HepG2 (cell line): ENCODE data around the gene ZNF587B. TPM values are rescaled to one million over a fixed set of nuclear protein-coding genes. Genes with fewer than 3 reads are reported as not detected.

Experiments used
- ERF ChIP-seq: IDR thresholded peaks from 2 replicates; pipeline ENCODE4 v1.6.1; 2018; ENCODE audit warnings: missing biosample characterization, missing genetic modification reagents
- GTF3A ChIP-seq: sonication (generic); formaldehyde crosslinking; conservative IDR thresholded peaks from 2 replicates; pipeline ENCODE4 v1.4.0; 2020; ENCODE audit warnings: mild to moderate bottlenecking, missing genetic modification reagents
- HNRNPH1 ChIP-seq: fragments of 200-400 bp; formaldehyde crosslinking; optimal IDR thresholded peaks from 2 replicates; pipeline ENCODE3; 2017; ENCODE audit warnings: mild to moderate bottlenecking, low read depth, low read length
- KLF6 ChIP-seq: IDR thresholded peaks from 2 replicates; pipeline ENCODE4 v1.8.0; 2016; ENCODE audit warnings: missing biosample characterization, missing genetic modification reagents
- SIN3A ChIP-seq: IDR thresholded peaks from 2 replicates; pipeline ENCODE4 v1.6.1; 2011; ENCODE audit warnings: low read depth, mild to moderate bottlenecking, control low read depth, low read length, borderline replicate concordance
- SOX6 ChIP-seq, 2 experiments: fragments of 450-650 bp in 1 of 2; sonication (generic) in 1 of 2; formaldehyde crosslinking in 1 of 2; IDR thresholded peaks; 2 replicates each; pipeline versions ENCODE4 v1.4.0 to v1.6.1; 2017 to 2020; ENCODE audit warnings: antibody characterized with exemption in 1 of 2, mild to moderate bottlenecking in 1 of 2, missing genetic modification reagents in 1 of 2
- ZNF335 ChIP-seq: sonication (generic); formaldehyde crosslinking; IDR thresholded peaks from 2 replicates; pipeline ENCODE4 v1.4.0; 2020; ENCODE audit warnings: missing genetic modification reagents
- ZSCAN31 ChIP-seq: sonication (generic); formaldehyde crosslinking; IDR thresholded peaks from 2 replicates; pipeline ENCODE4 v1.5.0; 2020; ENCODE audit warnings: low read depth, mild to moderate bottlenecking, missing genetic modification reagents
- polyA plus RNA-seq, 8 experiments: library from polyadenylated mRNA; depleted of rRNA in 3 of 8; stranded (reverse) in 7 of 8; unstranded in 1 of 8; fragments of >200 nt; fragmentation: Illumina TruSeq in 4 of 8; extraction: Trizol in 4 of 8; gene quantifications; 2 replicates each; pipeline versions ENCODE4 v1.2.1 to v1.2.3, GENCODE V29; 2011 to 2016; ENCODE audit warnings: low read depth in 4 of 8, missing spikeins in 1 of 8, mixed read lengths in 1 of 8; ENCODE audit not compliant: insufficient read depth in 1 of 8
- total RNA-seq, 5 experiments: library from RNA; depleted of rRNA; stranded (reverse); fragments of >200 nt; fragmentation: Illumina TruSeq; extraction: Trizol; gene quantifications; 2 replicates each; pipeline ENCODE4 v1.2.3, GENCODE V29; 2016; ENCODE audit warnings: low read depth in 1 of 5
- TF ChIP-seq, protein P1 (sequence below): sonication (generic); formaldehyde crosslinking; IDR thresholded peaks from 2 replicates; pipeline ENCODE4 v1.5.0; 2020; ENCODE audit warnings: mild to moderate bottlenecking, missing genetic modification reagents
- TF ChIP-seq, protein P2 (sequence below): sonication (generic); formaldehyde crosslinking; IDR thresholded peaks from 2 replicates; pipeline ENCODE4 v1.4.0; 2020; ENCODE audit warnings: missing genetic modification reagents, mild to moderate bottlenecking, borderline replicate concordance
- TF ChIP-seq, protein P3 (sequence below): sonication (generic); formaldehyde crosslinking; IDR thresholded peaks from 2 replicates; pipeline ENCODE4 v1.4.0; 2020; ENCODE audit warnings: missing genetic modification reagents
- TF ChIP-seq, protein P4 (sequence below): sonication (generic); formaldehyde crosslinking; IDR thresholded peaks from 2 replicates; pipeline ENCODE4 v1.8.1; 2023; ENCODE audit warnings: mild to moderate bottlenecking, inconsistent platforms, moderate library complexity, missing genetic modification reagents, borderline replicate concordance
- TF ChIP-seq, protein P5 (sequence below): sonication (generic); formaldehyde crosslinking; conservative IDR thresholded peaks from 2 replicates; pipeline ENCODE4 v1.8.0; 2022; ENCODE audit warnings: mild to moderate bottlenecking, moderate library complexity, missing genetic modification reagents
- TF ChIP-seq, protein P6 (sequence below): sonication (generic); formaldehyde crosslinking; IDR thresholded peaks from 2 replicates; pipeline ENCODE4 v1.4.0; 2020; ENCODE audit warnings: missing genetic modification reagents

The ZNF587B gene
- total and polyA plus RNA-seq, 2 of the 13 experiments (the other 11 are each of a cell fraction or from before 2014, with no cell fraction given), result 5.2 to 29.9 TPM

DNA sequence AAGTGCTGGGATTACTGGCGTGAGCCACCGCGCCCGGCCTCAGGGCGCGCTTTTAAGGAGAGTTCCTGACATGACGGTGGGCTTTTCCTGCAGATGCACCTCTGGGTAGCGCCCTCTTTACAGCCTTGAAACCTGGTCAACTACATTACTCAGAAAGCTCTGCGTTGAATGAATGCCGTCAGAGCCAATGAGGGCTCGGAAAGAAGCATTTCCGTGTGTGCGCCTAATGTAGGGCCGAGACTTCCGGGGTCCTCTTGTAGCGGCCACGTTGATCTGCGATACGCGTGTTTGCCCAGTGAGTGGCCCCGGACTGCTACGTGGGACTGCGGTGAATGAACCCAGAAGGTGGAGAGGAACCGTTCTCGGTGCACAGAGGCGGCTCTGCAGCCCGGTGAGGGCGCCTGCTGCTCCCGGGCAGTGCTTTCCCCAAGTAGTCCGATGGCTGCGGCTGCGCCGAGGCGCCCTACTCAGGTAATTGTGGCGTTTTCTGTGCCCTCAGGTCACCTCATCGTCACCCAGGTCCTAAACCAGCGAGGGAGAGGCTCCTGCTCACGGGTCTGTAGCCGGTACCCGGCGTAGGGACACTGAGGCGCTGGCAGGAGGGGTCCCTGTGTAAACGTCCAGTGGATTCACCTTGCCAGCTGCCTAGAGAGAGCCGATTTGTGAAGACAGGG lies 10.5 kb upstream of the ZNF587B start (continued):
- TF ChIP-seq, protein P1, sequence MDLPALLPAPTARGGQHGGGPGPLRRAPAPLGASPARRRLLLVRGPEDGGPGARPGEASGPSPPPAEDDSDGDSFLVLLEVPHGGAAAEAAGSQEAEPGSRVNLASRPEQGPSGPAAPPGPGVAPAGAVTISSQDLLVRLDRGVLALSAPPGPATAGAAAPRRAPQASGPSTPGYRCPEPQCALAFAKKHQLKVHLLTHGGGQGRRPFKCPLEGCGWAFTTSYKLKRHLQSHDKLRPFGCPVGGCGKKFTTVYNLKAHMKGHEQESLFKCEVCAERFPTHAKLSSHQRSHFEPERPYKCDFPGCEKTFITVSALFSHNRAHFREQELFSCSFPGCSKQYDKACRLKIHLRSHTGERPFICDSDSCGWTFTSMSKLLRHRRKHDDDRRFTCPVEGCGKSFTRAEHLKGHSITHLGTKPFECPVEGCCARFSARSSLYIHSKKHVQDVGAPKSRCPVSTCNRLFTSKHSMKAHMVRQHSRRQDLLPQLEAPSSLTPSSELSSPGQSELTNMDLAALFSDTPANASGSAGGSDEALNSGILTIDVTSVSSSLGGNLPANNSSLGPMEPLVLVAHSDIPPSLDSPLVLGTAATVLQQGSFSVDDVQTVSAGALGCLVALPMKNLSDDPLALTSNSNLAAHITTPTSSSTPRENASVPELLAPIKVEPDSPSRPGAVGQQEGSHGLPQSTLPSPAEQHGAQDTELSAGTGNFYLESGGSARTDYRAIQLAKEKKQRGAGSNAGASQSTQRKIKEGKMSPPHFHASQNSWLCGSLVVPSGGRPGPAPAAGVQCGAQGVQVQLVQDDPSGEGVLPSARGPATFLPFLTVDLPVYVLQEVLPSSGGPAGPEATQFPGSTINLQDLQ (CRISPR knock-in tag), result peak; percentile 30; the same call in 1 of the 2 replicates
- no peak for TF ChIP-seq SOX6 (IDR thresholded peaks at IDR 0.05)
- peak; percentile 32; the same call in 1 of the 2 replicates for TF ChIP-seq SOX6 (CRISPR knock-in tag; IDR thresholded peaks at IDR 0.05)
- TF ChIP-seq, protein P2, sequence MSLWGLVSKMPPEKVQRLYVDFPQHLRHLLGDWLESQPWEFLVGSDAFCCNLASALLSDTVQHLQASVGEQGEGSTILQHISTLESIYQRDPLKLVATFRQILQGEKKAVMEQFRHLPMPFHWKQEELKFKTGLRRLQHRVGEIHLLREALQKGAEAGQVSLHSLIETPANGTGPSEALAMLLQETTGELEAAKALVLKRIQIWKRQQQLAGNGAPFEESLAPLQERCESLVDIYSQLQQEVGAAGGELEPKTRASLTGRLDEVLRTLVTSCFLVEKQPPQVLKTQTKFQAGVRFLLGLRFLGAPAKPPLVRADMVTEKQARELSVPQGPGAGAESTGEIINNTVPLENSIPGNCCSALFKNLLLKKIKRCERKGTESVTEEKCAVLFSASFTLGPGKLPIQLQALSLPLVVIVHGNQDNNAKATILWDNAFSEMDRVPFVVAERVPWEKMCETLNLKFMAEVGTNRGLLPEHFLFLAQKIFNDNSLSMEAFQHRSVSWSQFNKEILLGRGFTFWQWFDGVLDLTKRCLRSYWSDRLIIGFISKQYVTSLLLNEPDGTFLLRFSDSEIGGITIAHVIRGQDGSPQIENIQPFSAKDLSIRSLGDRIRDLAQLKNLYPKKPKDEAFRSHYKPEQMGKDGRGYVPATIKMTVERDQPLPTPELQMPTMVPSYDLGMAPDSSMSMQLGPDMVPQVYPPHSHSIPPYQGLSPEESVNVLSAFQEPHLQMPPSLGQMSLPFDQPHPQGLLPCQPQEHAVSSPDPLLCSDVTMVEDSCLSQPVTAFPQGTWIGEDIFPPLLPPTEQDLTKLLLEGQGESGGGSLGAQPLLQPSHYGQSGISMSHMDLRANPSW (CRISPR knock-in tag), result no peak
- TF ChIP-seq, protein P3, sequence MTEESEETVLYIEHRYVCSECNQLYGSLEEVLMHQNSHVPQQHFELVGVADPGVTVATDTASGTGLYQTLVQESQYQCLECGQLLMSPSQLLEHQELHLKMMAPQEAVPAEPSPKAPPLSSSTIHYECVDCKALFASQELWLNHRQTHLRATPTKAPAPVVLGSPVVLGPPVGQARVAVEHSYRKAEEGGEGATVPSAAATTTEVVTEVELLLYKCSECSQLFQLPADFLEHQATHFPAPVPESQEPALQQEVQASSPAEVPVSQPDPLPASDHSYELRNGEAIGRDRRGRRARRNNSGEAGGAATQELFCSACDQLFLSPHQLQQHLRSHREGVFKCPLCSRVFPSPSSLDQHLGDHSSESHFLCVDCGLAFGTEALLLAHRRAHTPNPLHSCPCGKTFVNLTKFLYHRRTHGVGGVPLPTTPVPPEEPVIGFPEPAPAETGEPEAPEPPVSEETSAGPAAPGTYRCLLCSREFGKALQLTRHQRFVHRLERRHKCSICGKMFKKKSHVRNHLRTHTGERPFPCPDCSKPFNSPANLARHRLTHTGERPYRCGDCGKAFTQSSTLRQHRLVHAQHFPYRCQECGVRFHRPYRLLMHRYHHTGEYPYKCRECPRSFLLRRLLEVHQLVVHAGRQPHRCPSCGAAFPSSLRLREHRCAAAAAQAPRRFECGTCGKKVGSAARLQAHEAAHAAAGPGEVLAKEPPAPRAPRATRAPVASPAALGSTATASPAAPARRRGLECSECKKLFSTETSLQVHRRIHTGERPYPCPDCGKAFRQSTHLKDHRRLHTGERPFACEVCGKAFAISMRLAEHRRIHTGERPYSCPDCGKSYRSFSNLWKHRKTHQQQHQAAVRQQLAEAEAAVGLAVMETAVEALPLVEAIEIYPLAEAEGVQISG, result peak; percentile 79; the same call in 1 of the 2 replicates
- no peak for TF ChIP-seq GTF3A (CRISPR knock-in tag)
- TF ChIP-seq ZSCAN31 (CRISPR knock-in tag), result peak; percentile 13; the same call in 1 of the 2 replicates
- TF ChIP-seq, protein P4, sequence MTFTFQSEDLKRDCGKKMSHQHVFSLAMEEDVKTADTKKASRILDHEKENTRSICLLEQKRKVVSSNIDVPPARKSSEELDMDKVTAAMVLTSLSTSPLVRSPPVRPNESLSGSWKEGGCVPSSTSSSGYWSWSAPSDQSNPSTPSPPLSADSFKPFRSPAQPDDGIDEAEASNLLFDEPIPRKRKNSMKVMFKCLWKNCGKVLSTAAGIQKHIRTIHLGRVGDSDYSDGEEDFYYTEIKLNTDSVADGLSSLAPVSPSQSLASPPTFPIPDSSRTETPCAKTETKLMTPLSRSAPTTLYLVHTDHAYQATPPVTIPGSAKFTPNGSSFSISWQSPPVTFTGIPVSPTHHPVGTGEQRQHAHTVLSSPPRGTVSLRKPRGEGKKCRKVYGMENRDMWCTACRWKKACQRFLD, result 0 out of 2 replicates have a peak, but pooled peaks have one; percentile 61
- peak; percentile 91 for TF ChIP-seq ERF (CRISPR knock-in tag)
- TF ChIP-seq, protein P5, sequence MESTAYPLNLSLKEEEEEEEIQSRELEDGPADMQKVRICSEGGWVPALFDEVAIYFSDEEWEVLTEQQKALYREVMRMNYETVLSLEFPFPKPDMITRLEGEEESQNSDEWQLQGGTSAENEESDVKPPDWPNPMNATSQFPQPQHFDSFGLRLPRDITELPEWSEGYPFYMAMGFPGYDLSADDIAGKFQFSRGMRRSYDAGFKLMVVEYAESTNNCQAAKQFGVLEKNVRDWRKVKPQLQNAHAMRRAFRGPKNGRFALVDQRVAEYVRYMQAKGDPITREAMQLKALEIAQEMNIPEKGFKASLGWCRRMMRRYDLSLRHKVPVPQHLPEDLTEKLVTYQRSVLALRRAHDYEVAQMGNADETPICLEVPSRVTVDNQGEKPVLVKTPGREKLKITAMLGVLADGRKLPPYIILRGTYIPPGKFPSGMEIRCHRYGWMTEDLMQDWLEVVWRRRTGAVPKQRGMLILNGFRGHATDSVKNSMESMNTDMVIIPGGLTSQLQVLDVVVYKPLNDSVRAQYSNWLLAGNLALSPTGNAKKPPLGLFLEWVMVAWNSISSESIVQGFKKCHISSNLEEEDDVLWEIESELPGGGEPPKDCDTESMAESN (CRISPR knock-in tag), result peak; percentile 67; the same call in 1 of the 2 replicates
- TF ChIP-seq KLF6 (CRISPR knock-in tag), result peak; percentile 77
- TF ChIP-seq, protein P6, sequence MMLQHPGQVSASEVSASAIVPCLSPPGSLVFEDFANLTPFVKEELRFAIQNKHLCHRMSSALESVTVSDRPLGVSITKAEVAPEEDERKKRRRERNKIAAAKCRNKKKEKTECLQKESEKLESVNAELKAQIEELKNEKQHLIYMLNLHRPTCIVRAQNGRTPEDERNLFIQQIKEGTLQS (CRISPR knock-in tag), result peak; percentile 18; the same call in 1 of the 2 replicates
- no peak for TF ChIP-seq HNRNPH1
- peak; percentile 91; the same call in 1 of the 2 replicates for TF ChIP-seq SIN3A
- peak; percentile 89 for TF ChIP-seq ZNF335 (CRISPR knock-in tag)
